Measurements from ENCODE around the gene UBA6. TPM values are rescaled to one million over a fixed set of nuclear protein-coding genes. Genes with fewer than 3 reads are reported as not detected.
"Not testable (repeated sequence)": the region's sequence is repeated elsewhere in the genome, so short reads cannot be mapped to it uniquely, and the experiment has no call there.

The UBA6 gene
- total RNA-seq: 75.8 and 91.7 TPM in 2 replicates

- intact Hi-C loops (cut with micrococcal nuclease): loop anchor here (1.0 to 2.0 kb wide), 9 partner anchors 14 to 649 kb away; partner anchors contain the start of genes CENPC and YTHDC1
These were observed at the start of gene UBA6 for GRCh38 chr4:67700738-67701516. Gene UBA6 (minus strand): TSS chr4:67701155. CDS start chr4:67701119, 36 bp downstream.

- intact Hi-C loops (cut with micrococcal nuclease): no loop called here
These were observed 49.7 kb upstream of the UBA6 start for GRCh38 chr4:67750691-67751090.

- intact Hi-C loops (cut with micrococcal nuclease): loop anchor here (5.0 kb wide), 1 partner anchor 163 kb away; no protein-coding TSS in a partner anchor
These were observed 48.3 kb upstream of the UBA6 start for GRCh38 chr4:67749286-67749685.

- intact Hi-C loops (cut with micrococcal nuclease): loop anchor here (1.0 to 5.0 kb wide), 4 partner anchors 46 to 428 kb away; partner anchors contain the start of gene UBA6
These were observed 46.0 kb upstream of the UBA6 start for GRCh38 chr4:67746797-67747495.

DNA sequence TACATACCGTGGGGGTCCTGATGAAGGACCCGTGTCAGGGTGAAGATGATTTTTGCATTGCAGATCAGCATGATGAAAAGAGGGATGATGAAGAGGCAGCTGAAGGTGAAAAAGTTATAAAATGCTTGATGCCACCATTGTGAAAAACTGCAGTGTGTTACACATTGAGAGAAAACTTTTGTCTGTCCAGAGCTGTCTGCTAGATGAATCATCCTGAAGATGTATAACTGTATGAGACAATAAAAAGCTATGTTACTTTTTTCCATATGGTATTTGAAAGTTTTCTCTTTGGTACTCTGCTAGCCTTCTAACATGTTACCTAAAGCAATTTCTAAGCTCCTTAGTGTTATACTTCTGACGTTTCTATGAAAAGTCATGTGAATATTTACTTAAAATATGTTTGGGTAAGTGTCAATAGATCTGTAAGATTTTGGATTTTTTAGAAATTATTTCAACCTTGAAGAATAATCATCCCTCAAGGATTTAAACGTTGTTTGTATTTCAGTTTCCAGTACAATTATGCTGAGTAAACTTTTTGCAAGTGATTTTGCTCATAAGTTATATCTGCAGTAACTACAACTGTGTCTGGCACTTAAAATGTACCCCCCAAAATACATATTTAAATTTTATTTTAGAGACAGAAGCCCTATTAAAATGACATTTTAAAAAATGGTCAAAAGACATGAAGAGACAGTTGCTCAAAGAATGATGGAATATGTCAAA, 43.8 kb upstream of the UBA6 start:
- intact Hi-C loops (cut with micrococcal nuclease): loop anchor here (5.0 kb wide), 1 partner anchor 168 kb away; no protein-coding TSS in a partner anchor

GRCh38 chr4:67743194-67743593, 42.2 kb upstream of the UBA6 start:
- intact Hi-C loops (cut with micrococcal nuclease): loop anchor here (1.0 kb wide), 1 partner anchor 185 kb away; the partner anchor contains the start of gene STAP1

DNA sequence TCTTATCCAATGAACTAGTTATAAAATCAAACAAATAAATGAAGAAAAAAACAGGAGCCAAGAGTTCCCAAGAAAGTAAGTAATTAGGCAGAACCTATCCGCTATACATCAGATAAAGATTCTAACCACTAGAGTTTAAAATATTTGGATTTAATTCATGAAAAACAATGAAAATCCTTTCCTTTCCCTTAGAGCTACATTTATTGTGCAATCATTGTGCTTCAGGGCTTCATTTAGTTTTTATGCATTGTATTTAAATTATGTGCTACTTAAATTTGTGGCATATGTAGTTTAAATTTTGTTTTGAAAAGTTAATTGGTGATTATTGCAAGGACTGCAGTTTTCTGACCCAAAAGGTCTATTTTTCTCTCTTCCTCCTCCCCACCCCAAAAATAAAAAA, 35.3 kb upstream of the UBA6 start:
- intact Hi-C loops (cut with micrococcal nuclease): no loop called here

DNA sequence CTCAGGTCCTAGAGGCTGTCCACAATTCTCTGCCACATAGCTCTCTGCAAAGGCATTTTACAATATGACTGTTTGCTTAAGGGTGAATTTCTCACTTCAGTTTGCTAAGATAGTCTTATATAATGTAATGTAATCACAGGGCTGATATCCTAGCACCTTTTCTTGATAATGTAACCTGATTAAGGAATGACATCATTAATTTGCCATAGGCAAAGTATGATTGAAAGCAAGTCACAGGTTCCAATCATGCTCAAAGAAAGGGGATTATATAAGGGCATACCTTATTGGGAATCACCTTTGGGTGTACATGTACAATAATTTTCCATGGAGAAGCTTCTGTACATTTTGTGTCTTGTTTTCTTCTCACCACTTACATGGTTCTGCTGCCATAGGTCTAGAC, 34.4 kb upstream of the UBA6 start:
- intact Hi-C loops (cut with micrococcal nuclease): no loop called here

DNA sequence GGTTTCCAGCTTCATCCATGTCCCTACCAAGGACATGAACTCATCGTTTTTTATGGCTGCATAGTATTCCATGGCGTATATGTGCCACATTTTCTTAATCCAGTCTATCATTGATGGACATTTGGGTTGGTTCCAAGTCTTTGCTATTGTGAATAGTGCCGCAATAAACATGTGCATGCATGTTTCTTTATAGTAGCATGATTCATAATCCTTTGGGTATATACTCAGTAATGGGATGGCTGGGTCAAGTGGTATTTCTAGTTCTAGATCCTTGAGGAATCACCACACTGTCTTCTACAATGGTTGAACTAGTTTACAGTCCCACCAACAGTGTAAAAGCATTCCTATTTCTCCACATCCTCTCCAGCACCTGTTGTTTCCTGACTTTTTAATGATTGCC, 29.6 kb upstream of the UBA6 start:
- intact Hi-C loops (cut with micrococcal nuclease): not testable (repeated sequence)

DNA sequence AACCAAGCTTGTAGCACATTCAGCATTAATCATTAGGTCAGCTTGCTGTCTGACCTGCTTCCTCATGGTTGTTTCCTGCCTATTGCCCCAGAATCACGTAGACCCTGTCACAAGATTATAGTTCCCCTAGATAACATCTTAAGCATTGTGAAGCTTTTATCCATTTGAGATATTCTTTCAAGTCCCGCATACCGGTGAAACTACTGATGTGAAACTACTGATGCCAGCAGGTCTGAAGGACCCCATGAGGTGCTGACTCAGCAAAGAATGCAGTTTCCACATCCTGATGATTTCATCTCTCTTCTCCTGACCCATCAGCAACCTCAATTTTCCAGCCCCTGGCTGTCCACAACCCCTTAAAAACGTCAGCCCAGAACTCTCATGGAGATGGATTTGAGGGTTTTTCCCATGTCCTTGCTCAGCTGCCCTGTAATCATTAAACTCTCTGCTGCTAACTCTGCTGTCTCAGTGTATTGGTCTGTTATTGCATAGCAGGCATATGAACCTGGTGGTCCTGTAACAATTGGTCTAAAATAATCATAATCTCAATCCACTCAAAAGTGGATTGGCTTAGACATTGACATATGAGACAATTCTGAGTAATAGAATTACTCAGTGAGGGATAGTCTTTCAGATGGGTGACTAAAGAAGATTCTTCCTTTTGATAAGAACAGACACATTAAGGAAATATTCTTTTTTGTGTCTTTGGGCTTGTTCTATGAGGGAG, 26.3 kb upstream of the UBA6 start:
- intact Hi-C loops (cut with micrococcal nuclease): no loop called here

GRCh38 chr4:67725981-67726380, 25.0 kb upstream of the UBA6 start:
- intact Hi-C loops (cut with micrococcal nuclease): no loop called here

DNA sequence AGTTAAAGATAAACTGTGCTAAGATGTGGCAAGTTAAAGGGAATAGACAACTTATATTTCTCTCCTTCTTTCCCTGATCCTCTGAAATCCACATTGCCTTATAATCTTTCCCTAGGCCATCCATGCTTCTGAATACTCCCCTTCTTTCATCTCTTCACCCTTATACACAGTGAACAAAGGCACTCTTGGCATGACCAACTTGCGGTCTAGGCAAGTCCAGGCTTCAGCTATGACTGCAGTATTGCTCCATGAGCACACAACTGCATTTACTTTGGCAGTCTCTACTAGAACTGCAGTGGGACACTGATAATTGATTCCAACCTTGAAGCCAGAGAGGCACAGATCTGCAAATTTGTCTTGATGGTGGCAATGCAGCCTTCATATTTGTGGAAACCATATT, 24.2 kb upstream of the UBA6 start:
- intact Hi-C loops (cut with micrococcal nuclease): no loop called here

- intact Hi-C loops (cut with micrococcal nuclease): no loop called here
These were observed 23.0 kb upstream of the UBA6 start for GRCh38 chr4:67723949-67724348.

GRCh38 chr4:67723341-67723740, 22.4 kb upstream of the UBA6 start:
- intact Hi-C loops (cut with micrococcal nuclease): no loop called here

DNA sequence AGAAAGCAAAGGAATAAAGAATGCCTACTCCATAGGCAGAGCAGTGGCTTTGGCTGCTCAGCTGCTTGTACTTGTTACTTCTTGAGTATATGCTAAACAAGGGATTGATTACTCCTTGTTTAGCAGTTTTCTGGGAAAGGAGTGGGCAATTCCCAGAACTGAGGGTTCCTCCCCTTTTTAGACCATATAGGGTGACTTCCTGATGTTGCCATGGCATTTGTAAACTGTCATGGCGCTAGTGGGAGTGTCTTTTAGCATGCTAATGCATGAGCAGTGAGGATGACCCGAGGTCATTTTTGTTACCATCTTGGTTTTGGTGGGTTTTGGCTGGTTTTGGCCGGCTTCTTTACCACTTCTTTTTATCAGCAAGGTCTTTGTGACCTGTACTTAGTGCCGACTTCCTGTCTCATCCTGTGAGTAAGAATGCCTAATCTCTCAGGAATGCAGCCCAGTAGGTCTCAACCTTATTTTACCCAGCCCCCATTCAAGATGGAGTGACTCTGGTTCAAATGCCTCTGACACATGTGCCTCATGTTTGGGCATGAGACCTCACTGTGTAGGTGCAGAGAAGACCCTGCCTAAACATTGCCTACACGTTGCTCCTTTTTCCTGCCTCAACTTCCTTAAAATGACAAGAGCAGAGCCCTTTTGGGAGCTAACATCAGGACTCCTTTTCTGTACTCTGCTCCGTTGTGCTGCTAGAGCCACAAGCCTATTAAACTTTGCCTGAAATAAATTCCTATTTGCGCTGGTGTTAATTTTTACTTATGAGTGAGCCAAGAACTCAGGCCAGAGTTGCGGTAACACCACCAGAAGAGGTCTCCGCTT, 21.0 kb upstream of the UBA6 start:
- intact Hi-C loops (cut with micrococcal nuclease): no loop called here

DNA sequence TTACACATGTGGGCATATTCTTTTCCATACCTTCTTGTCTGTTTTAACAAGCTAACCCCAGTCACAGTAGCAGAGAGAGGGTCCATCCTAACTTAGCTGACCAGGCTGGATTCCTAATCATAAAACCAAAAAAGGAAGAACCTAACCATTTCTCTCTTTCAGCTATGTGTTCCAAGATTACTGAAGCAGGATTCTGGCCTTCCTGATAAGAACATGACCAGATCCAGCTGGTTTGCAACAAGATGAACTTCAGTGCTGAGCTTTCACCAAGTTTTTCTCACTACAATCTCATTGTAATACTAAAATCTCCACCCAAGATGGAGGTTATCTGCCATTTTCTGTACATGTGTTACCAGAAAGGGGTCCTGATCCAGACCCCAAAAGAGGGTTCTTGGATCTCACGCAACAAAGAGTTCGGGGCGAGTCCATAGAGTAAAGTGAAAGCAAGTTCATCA, 20.4 kb upstream of the UBA6 start:
- intact Hi-C loops (cut with micrococcal nuclease): no loop called here

- intact Hi-C loops (cut with micrococcal nuclease): no loop called here
These were observed 19.1 kb upstream of the UBA6 start for GRCh38 chr4:67719953-67720617.

- intact Hi-C loops (cut with micrococcal nuclease): no loop called here
These were observed 17.9 kb upstream of the UBA6 start for GRCh38 chr4:67718848-67719247.

- intact Hi-C loops (cut with micrococcal nuclease): no loop called here
These were observed 16.6 kb upstream of the UBA6 start for GRCh38 chr4:67717586-67717985.
